HG02623 (cell line): Measurements from ENCODE around the gene THSD4.

Experiments
- ATAC-seq: cut with Tn5 transposase; IDR thresholded peaks from one replicate; pipeline ENCODE4 v1.9.1; 2021; ENCODE audit warnings: moderate library complexity; ENCODE audit not compliant: unreplicated experiment

Gene THSD4

GRCh38 chr15:71634820-71635560 lies 519.7 kb downstream of the THSD4 start:
- no peak for ATAC-seq

GRCh38 chr15:71635735-71636134 lies 520.5 kb downstream of the THSD4 start:
- ATAC-seq = no peak

- ATAC-seq = no peak
Measured at GRCh38 chr15:71638876-71639275, 523.6 kb downstream of the THSD4 start.

- no peak for ATAC-seq
Measured at GRCh38 chr15:71639471-71639870, 524.2 kb downstream of the THSD4 start.

DNA sequence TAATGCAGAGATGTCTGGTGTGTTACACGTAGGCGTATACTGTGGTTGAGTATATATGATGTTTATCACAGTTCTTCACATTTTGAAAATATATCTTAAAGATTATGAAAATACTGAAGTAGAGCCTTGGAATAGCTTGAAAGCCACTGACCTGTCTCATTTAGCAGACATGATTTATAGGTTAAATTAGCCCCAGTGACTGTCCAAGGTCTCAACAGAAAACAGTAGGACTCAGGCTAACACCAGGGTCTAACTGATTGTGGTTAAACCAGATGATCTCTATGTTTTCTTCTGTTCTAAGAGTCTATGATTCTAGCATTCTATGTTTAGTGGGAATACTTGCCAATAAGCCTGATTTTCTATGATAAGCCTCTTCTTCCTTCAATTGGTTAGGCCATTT lies 528.6 kb downstream of the THSD4 start:
- ATAC-seq = no peak

DNA sequence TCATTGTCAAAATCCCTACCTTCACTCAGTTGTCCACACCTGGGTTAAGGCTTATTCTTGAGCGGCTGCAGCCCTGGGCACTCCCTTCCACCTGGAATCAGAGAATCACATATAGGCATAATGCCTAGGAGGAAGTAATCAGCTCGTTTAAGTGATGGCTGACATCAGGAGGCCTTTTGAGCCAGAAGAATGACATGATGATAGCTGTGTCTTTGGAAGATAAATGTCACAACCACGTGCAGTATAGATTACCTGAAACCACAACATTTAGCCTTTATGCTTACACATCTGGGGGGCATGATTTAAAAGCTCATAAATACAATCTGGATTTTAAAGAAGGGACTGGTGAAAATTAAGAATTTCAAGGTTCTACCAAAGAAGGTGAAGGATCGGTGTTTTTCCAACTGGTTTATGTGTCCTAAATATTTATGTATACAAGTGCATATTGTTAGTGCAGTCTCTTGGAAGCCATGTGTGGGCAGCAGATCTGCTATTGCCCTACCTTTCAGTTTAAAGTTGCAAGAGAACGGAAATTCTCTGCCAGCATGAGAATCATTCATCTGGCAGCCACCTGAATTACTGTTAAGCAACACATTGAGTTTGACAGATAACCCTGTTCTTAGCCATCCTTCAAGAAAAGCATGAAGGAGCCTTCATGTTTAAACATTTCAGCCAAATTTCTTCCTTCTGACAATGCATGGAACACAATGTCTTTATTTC lies 531.7 kb downstream of the THSD4 start:
- no peak for ATAC-seq

GRCh38 chr15:71647487-71647808 lies 532.2 kb downstream of the THSD4 start:
- no peak for ATAC-seq

GRCh38 chr15:71648095-71648494 lies 532.8 kb downstream of the THSD4 start:
- ATAC-seq = no peak

GRCh38 chr15:71649894-71650293 lies 534.6 kb downstream of the THSD4 start:
- no peak for ATAC-seq

DNA sequence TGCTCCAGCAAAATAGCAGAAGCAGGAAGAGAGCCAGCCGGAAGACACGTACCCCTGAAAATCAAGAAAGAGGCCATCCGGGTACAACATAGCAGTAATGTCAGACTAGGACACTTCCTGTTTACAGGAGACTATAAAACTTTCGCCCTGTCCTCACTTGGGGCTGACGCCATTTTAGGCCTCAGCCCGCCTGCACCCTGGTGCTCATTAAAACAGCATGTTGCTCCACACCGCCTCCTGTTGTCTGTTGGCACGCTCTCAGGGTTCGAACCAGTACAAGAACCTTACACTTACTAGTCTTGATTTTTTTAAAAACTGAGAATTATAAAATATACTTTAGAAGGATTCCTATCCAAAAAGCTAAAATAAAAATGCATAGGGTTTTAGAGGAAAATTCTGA lies 535.3 kb downstream of the THSD4 start:
- no peak for ATAC-seq

DNA sequence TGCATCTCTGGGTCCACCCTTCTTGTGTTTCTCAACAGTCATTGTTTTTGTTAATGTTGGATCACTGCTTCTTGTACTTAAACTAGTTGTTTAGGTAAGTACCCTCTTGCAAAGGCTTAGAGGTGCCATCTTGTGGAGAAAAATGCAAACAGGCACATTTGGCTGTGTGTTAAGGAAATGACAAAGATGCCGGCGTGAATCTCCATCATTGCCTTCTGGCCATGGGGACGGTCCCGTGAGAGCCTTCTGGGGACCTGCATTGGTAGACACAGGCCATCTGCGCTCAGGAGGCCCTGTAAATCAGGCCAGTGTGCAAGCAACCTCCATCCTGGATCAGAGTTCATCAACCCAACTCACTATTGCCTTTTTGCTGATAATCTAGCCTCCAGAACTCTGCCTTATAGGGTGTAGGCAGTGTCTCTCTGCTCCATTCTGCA lies 536.5 kb downstream of the THSD4 start:
- ATAC-seq = no peak

DNA sequence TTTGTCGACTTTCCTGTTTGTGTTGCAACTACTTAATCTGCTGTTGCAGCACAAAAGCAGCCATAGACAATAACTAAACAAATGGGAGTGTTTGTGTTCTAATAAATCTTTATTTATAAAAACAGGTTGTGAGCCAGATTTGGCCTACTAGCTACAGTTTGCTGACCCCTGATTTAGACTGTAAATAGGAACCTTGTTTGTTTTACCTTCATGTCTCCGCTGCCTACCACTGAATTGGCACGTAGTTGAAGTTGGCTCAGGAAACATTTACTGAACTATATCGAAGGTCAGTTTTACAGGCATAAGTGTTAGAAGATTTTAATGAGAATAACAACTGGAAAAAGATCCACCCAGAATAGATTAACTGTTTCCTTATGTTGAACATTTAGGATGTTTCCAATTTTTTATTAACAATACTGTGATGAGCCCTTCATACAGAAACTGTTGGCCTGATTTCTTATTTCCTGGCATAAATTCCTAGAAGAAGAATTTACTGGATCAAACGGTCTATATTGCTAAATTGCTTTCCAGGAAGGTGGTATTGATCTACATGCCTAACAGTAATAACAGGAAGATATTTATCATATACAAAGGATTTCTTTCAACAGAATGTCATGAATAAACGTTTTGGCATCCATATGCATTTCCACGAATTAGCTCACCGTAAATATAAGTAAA lies 538.9 kb downstream of the THSD4 start:
- ATAC-seq = no peak

DNA sequence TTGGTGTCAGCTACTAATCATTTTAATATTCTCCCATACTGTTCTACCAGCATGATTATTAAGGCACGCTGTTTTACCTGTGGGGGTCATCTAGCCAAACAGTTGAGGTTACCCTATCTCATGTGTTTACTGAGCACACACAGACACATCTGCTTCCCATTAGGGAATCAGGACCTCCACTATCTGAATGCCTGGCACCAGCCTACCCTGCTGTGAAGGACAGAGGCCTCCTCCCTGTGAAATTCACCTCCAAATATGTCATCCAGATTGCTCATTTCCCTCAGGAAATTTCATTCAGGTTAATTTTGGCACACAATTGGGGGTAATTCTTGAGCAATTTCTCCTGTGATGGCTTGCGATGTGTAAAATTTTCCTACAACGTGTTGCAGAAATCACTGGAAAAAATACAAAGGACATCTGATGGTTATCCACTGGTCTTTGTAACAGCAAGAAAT lies 539.5 kb downstream of the THSD4 start:
- no peak for ATAC-seq

- no peak for ATAC-seq
Measured at GRCh38 chr15:71656425-71656824, 541.2 kb downstream of the THSD4 start.

DNA sequence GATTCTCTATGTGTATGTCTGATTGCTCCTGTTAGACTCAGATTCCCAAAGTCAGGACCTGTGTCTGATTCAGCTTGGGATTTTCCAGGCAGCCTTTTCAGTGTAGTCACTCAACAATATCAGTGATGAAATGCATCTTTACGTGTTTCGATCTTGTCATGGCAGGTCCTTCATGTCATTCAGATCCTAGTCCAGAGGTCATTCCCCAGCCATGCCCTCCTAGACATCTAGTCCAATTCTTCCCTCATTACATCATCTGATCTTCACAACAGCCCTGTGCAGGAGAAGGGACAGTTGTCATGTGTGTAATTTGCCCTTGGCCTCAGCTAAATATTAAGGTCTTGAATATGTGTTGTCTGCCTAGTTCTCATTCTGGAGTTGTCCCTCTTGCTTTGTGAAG lies 541.9 kb downstream of the THSD4 start:
- no peak for ATAC-seq

DNA sequence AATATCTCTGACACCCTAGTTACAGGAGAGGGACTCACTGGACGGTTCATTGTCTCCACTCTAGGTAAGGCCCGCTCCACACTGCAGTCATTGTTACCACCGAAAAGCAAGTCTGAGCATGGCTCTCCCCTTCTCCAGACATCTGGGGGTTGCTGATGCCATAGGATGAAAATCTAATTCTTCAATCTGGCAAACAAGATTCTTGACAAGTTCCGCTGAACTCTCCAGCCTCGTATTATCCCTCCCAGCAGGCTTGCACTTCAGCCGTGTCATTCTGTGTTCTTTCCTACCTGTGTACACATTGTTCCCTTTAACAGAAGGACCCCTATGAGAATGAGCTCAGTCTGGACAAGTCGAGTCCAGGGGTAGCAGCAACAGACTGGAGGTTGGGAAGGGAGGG lies 542.8 kb downstream of the THSD4 start:
- no peak for ATAC-seq

GRCh38 chr15:71658827-71659729 lies 543.8 kb downstream of the THSD4 start:
- no peak for ATAC-seq

GRCh38 chr15:71659730-71660067 lies 544.4 kb downstream of the THSD4 start:
- no peak for ATAC-seq

DNA sequence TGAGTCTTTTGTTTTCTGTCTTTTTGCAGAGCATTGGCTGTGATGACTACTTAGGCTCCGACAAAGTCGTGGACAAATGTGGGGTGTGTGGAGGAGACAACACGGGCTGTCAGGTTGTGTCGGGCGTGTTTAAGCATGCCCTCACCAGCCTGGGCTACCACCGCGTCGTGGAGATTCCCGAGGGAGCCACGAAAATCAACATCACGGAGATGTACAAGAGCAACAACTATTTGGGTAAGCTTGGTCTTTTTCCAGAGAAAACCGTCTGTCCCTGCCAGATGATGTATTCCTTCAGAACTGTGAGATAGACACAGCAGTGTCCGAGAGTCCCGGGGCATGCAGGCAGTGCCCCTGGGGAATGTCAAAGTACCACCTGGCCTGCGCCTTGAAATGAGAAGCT lies 545.2 kb downstream of the THSD4 start:
- ATAC-seq = no peak

DNA sequence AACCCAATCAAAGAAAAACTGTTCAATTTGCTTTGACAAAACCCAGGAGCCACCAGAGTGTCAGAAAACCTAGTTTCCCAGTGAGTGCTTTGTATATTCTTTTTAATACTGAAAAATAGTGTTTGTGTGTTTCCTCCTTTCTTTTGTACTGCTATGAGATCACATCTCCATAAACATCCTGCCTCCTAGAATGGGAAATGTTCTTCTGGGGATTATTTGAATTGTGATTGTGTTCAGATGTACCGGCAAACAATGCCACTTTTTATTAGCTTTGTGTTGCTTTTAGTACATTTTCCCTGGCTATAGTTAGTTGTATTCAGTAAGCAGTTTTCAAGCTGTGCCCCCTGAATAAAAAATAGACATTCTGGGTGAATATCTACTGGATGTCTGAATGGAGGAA lies 547.0 kb downstream of the THSD4 start:
- ATAC-seq = no peak

- no peak for ATAC-seq
Measured at GRCh38 chr15:71664622-71665021, 549.4 kb downstream of the THSD4 start.
